ENCODE data around the gene WDR27. TPM values are rescaled to one million over a fixed set of nuclear protein-coding genes. Genes with fewer than 3 reads are reported as not detected.

Gene WDR27
- total RNA-seq, 4 donors from 2014 or later, result 23.1 to 101 (median 75.8) TPM

- no peak for DNase-seq
- H3K4me1 ChIP-seq, result no peaks in the 10 kb centered on the region
- H3K4me3 ChIP-seq, result no peak overlapping the region
Observed at GRCh38 chr6:169498916-169499513, 202.8 kb downstream of the WDR27 start.

DNA sequence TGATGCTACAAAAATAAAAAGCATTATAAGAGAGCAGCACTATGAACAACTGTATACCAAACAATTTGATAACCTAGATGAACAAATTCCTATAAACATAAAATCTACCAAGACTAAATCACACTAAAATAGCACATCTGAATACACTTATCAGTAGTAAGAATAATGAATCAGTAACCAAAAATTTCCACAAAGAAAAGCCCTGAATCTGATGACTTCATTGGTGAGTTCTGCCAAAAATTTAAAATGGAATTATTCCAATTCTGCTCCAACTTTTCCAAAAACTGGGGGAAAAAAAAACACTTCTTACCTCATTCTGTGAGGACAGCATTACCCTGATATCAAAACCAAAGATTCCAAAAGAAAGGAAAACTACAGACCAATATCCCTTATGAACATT, 206.2 kb downstream of the WDR27 start:
- Histone ChIP-seq H3K27me3 (no peaks in the 10 kb centered on the region), H3K27ac (no peak overlapping the region), H3K36me3 (no peaks in the 10 kb centered on the region), H3K4me3 (no peak overlapping the region), H3K9me3 (no peaks in the 10 kb centered on the region), H3K4me1 (no peaks in the 10 kb centered on the region)
- DNase-seq, result no peak
- TF ChIP-seq POLR2A (IDR thresholded peaks at IDR 0.05) (no peak), CTCF (IDR thresholded peaks at IDR 0.05) (no peak)

More at GRCh38 chr6:169498916-169499513, 202.8 kb downstream of the WDR27 start:
- H3K36me3 ChIP-seq, result no peaks in the 10 kb centered on the region
- no peak overlapping the region for H3K27ac ChIP-seq
- no peaks in the 10 kb centered on the region for H3K9me3 ChIP-seq
- H3K27me3 ChIP-seq, result no peaks in the 10 kb centered on the region
- TF ChIP-seq POLR2A (IDR thresholded peaks at IDR 0.05) (no peak), CTCF (IDR thresholded peaks at IDR 0.05) (no peak)

- no peak overlapping the region for H3K4me3 ChIP-seq
- TF ChIP-seq POLR2A (IDR thresholded peaks at IDR 0.05), result no peak
- no peak for TF ChIP-seq CTCF (IDR thresholded peaks at IDR 0.05)
- no peak for DNase-seq
Observed at GRCh38 chr6:169494038-169494437, 207.8 kb downstream of the WDR27 start.

DNA sequence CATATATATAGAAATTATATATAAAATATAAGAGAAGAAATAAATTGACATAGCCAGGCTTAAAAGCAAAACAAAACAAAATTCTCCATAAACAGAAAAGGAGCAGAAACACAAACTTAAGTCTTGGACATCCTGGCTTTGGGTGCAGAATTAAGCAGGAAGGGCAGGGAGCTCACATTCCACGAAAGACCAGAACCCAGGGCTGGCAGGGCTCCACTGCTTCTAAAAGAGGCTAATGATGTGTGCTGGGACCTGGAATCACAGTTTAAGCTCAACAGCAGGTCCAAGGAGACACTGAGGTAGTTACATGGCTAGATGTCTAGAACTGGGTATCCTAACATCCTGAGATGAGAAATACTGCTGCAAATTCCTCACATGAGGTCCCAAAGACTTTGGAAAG, 210.3 kb downstream of the WDR27 start:
- no peak for DNase-seq
- Histone ChIP-seq H3K4me3 (no peak overlapping the region), H3K27ac (no peak overlapping the region), H3K9me3 (no peaks in the 10 kb centered on the region), H3K4me1 (no peaks in the 10 kb centered on the region), H3K27me3 (no peaks in the 10 kb centered on the region), H3K36me3 (no peaks in the 10 kb centered on the region)
- no peak for TF ChIP-seq CTCF (IDR thresholded peaks at IDR 0.05)
- no peak for TF ChIP-seq POLR2A (IDR thresholded peaks at IDR 0.05)

More at GRCh38 chr6:169494038-169494437, 207.8 kb downstream of the WDR27 start:
- no peaks in the 10 kb centered on the region for H3K4me1 ChIP-seq
- H3K27me3 ChIP-seq, result no peaks in the 10 kb centered on the region
- no peaks in the 10 kb centered on the region for H3K9me3 ChIP-seq
- no peaks in the 10 kb centered on the region for H3K36me3 ChIP-seq
- no peak overlapping the region for H3K27ac ChIP-seq

DNA sequence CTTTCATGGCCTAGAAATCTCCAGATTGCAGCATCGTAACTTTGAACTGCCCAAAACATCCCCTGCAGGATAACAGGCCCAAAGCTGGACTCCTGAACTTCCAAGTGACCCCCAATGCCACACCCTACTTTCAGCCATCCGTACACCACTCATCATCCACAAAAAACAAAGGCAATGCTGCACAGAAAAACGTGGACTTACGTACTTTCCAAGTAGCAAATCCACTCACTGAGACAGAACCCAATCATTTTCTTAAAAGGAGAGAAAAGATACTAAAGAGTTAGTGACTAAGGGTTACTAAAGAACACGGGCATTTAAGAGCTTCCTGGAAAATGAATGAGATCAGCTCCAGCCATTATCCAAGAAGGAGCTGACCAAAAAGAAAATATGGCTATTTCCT, 211.0 kb downstream of the WDR27 start:
- TF ChIP-seq POLR2A (IDR thresholded peaks at IDR 0.05), result no peak
- Histone ChIP-seq H3K4me3 (no peak overlapping the region), H3K27me3 (no peaks in the 10 kb centered on the region), H3K4me1 (no peaks in the 10 kb centered on the region), H3K36me3 (no peaks in the 10 kb centered on the region), H3K9me3 (no peaks in the 10 kb centered on the region), H3K27ac (peak overlapping the region in 1 of 4 donors; percentile 1)
- DNase-seq, result no peak

DNA sequence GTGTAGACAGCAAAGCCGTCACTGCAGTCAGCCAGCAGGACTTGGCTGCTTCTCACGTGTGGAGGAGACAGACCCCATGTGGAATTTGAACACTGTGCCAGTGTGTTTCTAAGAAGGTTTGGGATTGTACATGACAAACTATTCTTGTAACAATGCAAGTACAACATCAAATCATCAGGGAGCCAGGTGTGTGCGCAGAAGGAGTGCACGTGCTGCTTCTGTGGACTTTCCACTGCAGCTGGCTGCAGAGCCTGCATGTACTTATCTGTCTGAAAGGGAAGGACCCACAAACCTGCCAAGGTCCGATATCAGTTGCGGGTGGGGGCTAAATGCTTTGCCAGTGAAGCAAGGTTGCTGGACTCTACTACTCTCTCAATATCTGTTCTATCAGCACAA, 211.6 kb downstream of the WDR27 start:
- peak overlapping the region in 1 of 4 donors; percentile 1 for H3K27ac ChIP-seq
- no peaks in the 10 kb centered on the region for H3K4me1 ChIP-seq
- TF ChIP-seq POLR2A (IDR thresholded peaks at IDR 0.05) (no peak), CTCF (IDR thresholded peaks at IDR 0.05) (no peak)
- no peak for DNase-seq
- H3K4me3 ChIP-seq, result no peak overlapping the region
- H3K9me3 ChIP-seq, result no peaks in the 10 kb centered on the region
- H3K36me3 ChIP-seq, result no peaks in the 10 kb centered on the region
- no peaks in the 10 kb centered on the region for H3K27me3 ChIP-seq
